ENCODE results near the gene TSPEAR. TPM values are rescaled to one million over a fixed set of nuclear protein-coding genes. Genes with fewer than 3 reads are reported as not detected.

The TSPEAR gene
- total and polyA plus RNA-seq, 2 of the 13 experiments (the other 11 are each of a cell fraction or from before 2014, with no cell fraction given), result 0.07 to 0.32 TPM

DNA sequence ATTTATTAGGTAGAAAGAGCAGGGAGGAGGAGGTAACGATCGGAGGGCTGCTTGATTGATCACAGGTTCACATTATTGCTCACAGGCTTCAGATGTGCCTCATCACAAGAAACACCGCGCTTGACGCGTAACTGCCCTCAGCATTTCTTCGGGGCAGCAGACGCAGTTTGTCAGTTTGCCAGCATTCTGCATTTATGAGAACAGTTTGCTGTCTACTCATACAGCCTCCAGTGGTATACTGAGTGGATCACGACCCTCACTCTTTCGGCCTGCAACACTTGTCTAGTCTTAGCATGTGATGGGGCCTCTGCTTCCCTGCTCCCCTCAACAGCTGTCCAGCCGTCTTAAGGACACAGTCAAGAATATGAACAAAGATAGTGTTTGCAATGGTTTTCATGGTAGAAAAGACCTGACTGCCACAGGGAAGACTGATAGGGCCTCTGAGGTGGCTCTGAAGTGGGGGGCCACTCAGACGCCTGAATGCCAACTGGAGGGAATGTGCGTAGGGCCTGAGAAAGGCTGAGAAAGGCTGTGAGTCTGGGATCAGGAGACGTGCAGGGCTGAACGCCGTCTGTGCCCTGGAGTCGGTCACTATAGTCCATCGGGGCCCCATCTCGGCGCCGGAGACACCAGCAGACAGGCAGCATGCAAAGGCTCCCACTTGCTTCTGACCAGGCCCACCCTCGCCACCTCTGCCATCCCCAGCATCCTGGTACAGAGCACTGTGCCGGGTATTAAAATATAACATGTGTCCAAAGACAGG, 45.2 kb upstream of the TSPEAR start:
- FAIRE-seq (no peak), ATAC-seq (no peak), DNase-seq (ENCODE audit: low spot score) (no peak)
- H2AFZ ChIP-seq (ENCODE audit: low read length), result no peak overlapping the region
- H3K27ac ChIP-seq (ENCODE audit: extremely low read length, insufficient read depth, low read length), result no peak overlapping the region
- no peaks in the 10 kb centered on the region for H3K79me2 ChIP-seq (ENCODE audit: insufficient read depth, low read length)
- H4K20me1 ChIP-seq (ENCODE audit: insufficient read depth, low read length), result no peaks in the 10 kb centered on the region
- no peaks in the 10 kb centered on the region for H3K36me3 ChIP-seq (replicated peaks in 1 of 2; ENCODE audit: control insufficient read depth in 1 of 2, insufficient read depth in 2 of 2, low read length in 2 of 2)
- no peaks in the 10 kb centered on the region for H3K9me3 ChIP-seq (ENCODE audit: low read length)
- TF ChIP-seq ZFP37 (CRISPR knock-in tag; IDR thresholded peaks at IDR 0.05; ENCODE audit: borderline replicate concordance) (no peak), ZNF781 (CRISPR knock-in tag; IDR thresholded peaks at IDR 0.05; ENCODE audit: borderline replicate concordance, not compliant biosample characterization) (no peak), FOXP1 (IDR thresholded peaks at IDR 0.05) (no peak), FOXP1 (CRISPR knock-in tag; IDR thresholded peaks at IDR 0.05) (no peak), MAZ (IDR thresholded peaks at IDR 0.05; ENCODE audit: borderline replicate concordance, low read depth, low read length) (no peak), MAZ (CRISPR knock-in tag; IDR thresholded peaks at IDR 0.05; ENCODE audit: low read depth) (no peak), RNF2 (conservative IDR thresholded peaks at IDR 0.05; ENCODE audit: low read depth) (no peak)
- TF ChIP-seq, protein P1, sequence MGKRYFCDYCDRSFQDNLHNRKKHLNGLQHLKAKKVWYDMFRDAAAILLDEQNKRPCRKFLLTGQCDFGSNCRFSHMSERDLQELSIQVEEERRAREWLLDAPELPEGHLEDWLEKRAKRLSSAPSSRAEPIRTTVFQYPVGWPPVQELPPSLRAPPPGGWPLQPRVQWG (CRISPR knock-in tag; IDR thresholded peaks at IDR 0.05; ENCODE audit: borderline replicate concordance, low read depth), result no peak
- H3K4me3 ChIP-seq (replicated peaks in 1 of 3; ENCODE audit: insufficient read depth in 1 of 3, low read depth in 2 of 3, low read length in 3 of 3), result no peak overlapping the region
- peaks cover 14% of the 10 kb centered on the region for H3K4me1 ChIP-seq (ENCODE audit: insufficient read depth, low read length)
- no peak overlapping the region for H3K4me2 ChIP-seq (ENCODE audit: low read depth, low read length)
- in situ Hi-C loops (cut with HindIII; ENCODE audit: extremely low pct_ligation_motif_present, low pct_unique_long_range_greater_than_20kb), result no loop called here
- intact Hi-C loops (cut with micrococcal nuclease; ENCODE audit: unreplicated experiment), result no loop called here
- H3K27me3 ChIP-seq (ENCODE audit: control insufficient read depth in 1 of 2, insufficient read depth in 2 of 2, low read length in 2 of 2), result peaks cover 9 to 47% of the 10 kb centered on the region in 2 experiments
- ChIA-PET CTCF (ENCODE audit: low intra/inter-chr PET ratio, low total read pairs) (no interaction called here), POLR2A (no interaction called here)
- 72% methylated on average over 13 of the region's 23 CpGs for WGBS (ENCODE audit: low lambda C conversion rate)
- BruUV-seq (replicated peaks), result no TSS peak
- no peak overlapping the region for H3K9ac ChIP-seq (ENCODE audit: insufficient read depth, low read depth, low read length)
